ENCODE measurements around the gene SRRD. TPM values are rescaled to one million over a fixed set of nuclear protein-coding genes. Genes with fewer than 3 reads are reported as not detected.

SRRD gene
- total RNA-seq, 1 donor from 2014 or later = 34.4 TPM

- peak overlapping the region; percentile 42 for H3K4me3 Mint-ChIP-seq (ENCODE audit: unreplicated experiment)
- H3K27ac ChIP-seq (ENCODE audit: low read depth, low read length) = no peak overlapping the region
- H3K4me3 ChIP-seq (ENCODE audit: insufficient read depth, low read depth, low read length) = no peak overlapping the region
- H3K36me3 ChIP-seq (ENCODE audit: insufficient read depth, low read length) = peaks cover 4% of the 10 kb centered on the region
- H3K27me3 ChIP-seq (ENCODE audit: insufficient read depth, low read length) = no peaks in the 10 kb centered on the region
- no peak for FAIRE-seq
- H3K9me3 Mint-ChIP-seq (ENCODE audit: unreplicated experiment) = no peaks in the 10 kb centered on the region
- peaks cover 44% of the 10 kb centered on the region for H3K4me1 ChIP-seq (ENCODE audit: insufficient read depth, low read length)
- H4K20me1 ChIP-seq (ENCODE audit: insufficient read depth, low read length) = no peaks in the 10 kb centered on the region
- peak overlapping the region; percentile 54 for H3K4me2 ChIP-seq (ENCODE audit: low read length)
- H3K79me2 ChIP-seq (ENCODE audit: insufficient read depth, low read length) = peaks cover 46% of the 10 kb centered on the region
- H3K4me1 Mint-ChIP-seq (ENCODE audit: low read depth, unreplicated experiment) = peaks cover 60% of the 10 kb centered on the region
- H3K27ac Mint-ChIP-seq (ENCODE audit: unreplicated experiment) = peak overlapping the region; percentile 17
- H3K36me3 Mint-ChIP-seq (ENCODE audit: low read depth, unreplicated experiment) = peaks cover 4% of the 10 kb centered on the region
- H3K27me3 Mint-ChIP-seq (ENCODE audit: low read depth, unreplicated experiment) = no peaks in the 10 kb centered on the region
- no peak for DNase-seq (ENCODE audit: low read depth)
- peak overlapping the region; percentile 20 for H3K9ac ChIP-seq (ENCODE audit: low read length)
- TF ChIP-seq CTCF (IDR thresholded peaks at IDR 0.05; ENCODE audit: insufficient read depth, low read depth, low read length) = no peak
- TF ChIP-seq EZH2 (IDR thresholded peaks at IDR 0.05; ENCODE audit: insufficient read depth, low read length) = no peak
- H2AFZ ChIP-seq (ENCODE audit: low read depth, low read length) = peak overlapping the region; percentile 8
- no peaks in the 10 kb centered on the region for H3K9me3 ChIP-seq (ENCODE audit: insufficient read depth, low read depth, low read length)
Measured at GRCh38 chr22:26479043-26479791, 4.5 kb upstream of the SRRD start.

DNA sequence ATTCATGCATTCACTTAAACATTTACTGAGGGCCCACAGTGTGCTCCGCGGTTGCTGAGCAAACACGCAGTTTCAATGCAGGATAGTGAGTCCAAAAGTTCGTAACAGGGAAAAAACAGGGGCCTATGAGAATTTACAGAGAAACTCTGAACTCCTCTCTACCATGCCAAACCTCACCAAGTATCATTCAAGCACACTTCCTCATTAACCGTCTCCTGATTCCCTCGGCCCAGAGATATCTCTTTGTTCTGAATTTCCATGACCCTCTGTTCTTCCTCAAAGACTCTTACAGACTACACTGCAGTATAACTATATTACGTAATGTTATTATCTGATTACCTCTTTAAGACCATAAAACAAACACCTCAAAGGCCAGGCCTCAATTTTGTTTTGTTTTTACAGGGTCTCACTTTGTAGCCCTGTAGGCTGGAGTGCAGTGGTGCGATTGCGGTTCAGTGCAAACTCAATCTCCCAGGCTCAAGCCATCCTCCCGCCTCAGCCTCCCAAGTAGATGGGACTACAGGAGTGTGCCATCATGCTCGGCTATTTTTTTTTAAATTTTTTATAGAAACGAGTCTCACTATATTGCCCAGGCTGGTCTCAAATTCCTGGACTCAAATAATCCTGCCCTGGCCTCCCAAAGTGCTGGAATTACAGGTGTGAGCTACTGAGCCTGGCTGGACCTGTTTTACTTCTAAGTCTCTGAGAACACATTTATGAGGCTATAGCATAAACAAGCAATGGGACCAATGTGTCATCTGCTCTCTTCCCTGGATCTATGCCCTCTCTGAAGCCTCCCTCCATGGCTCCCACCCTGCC, 3.7 kb upstream of the SRRD start:
- Histone ChIP-seq H3K36me3 (ENCODE audit: insufficient read depth, low read length) (peaks cover 4% of the 10 kb centered on the region), H3K27me3 (ENCODE audit: insufficient read depth, low read length) (no peaks in the 10 kb centered on the region), H3K9me3 (ENCODE audit: insufficient read depth, low read depth, low read length) (no peaks in the 10 kb centered on the region), H3K9ac (ENCODE audit: low read length) (peak overlapping the region; percentile 20), H2AFZ (ENCODE audit: low read depth, low read length) (peak overlapping the region; percentile 8), H3K4me1 (ENCODE audit: insufficient read depth, low read length) (peaks cover 47% of the 10 kb centered on the region), H4K20me1 (ENCODE audit: insufficient read depth, low read length) (no peaks in the 10 kb centered on the region), H3K27ac (ENCODE audit: low read depth, low read length) (no peak overlapping the region), H3K4me2 (ENCODE audit: low read length) (peak overlapping the region; percentile 54), H3K4me3 (ENCODE audit: insufficient read depth, low read depth, low read length) (no peak overlapping the region), H3K79me2 (ENCODE audit: insufficient read depth, low read length) (peaks cover 54% of the 10 kb centered on the region)
- FAIRE-seq (no peak), DNase-seq (ENCODE audit: low read depth) (no peak)
- H3K4me3 Mint-ChIP-seq (ENCODE audit: unreplicated experiment) = peak overlapping the region; percentile 42
- H3K9me3 Mint-ChIP-seq (ENCODE audit: unreplicated experiment) = no peaks in the 10 kb centered on the region
- peak overlapping the region; percentile 17 for H3K27ac Mint-ChIP-seq (ENCODE audit: unreplicated experiment)
- H3K27me3 Mint-ChIP-seq (ENCODE audit: low read depth, unreplicated experiment) = no peaks in the 10 kb centered on the region
- peaks cover 53% of the 10 kb centered on the region for H3K4me1 Mint-ChIP-seq (ENCODE audit: low read depth, unreplicated experiment)
- peaks cover 4% of the 10 kb centered on the region for H3K36me3 Mint-ChIP-seq (ENCODE audit: low read depth, unreplicated experiment)
- TF ChIP-seq EZH2 (IDR thresholded peaks at IDR 0.05; ENCODE audit: insufficient read depth, low read length) = no peak
- TF ChIP-seq CTCF (IDR thresholded peaks at IDR 0.05; ENCODE audit: insufficient read depth, low read depth, low read length) = no peak

All from astrocyte (in vitro differentiated cells and primary cell).